ENCODE results near the gene CTU2. TPM values are rescaled to one million over a fixed set of nuclear protein-coding genes. Genes with fewer than 3 reads are reported as not detected.
A peak's percentile ranks its signal among the peaks of the same experiment; 100 is the strongest.

Gene CTU2
- total and polyA plus RNA-seq, 9 of the 15 experiments (the other 6 are each of a cell fraction or from before 2014, with no cell fraction given), result 1.3 to 105 (median 23.2) TPM

GRCh38 chr16:88700636-88701482, 5.4 kb upstream of the CTU2 start (continued):
- TF ChIP-seq YY1 (IDR thresholded peaks at IDR 0.05; ENCODE audit: borderline replicate concordance in 1 of 3, control insufficient read depth in 1 of 3, extremely low read depth in 1 of 3, insufficient read depth in 3 of 3, insufficient read length in 1 of 3, insufficient replicate concordance in 2 of 3, low read depth in 1 of 3, low read length in 2 of 3), result peak in 1 of 3 experiments; percentile 28
- TF ChIP-seq ZBTB9 (CRISPR knock-in tag; IDR thresholded peaks at IDR 0.05), result peak; percentile 61; the same call in 1 of the 2 replicates
- peak; percentile 92 for TF ChIP-seq ETV5 (CRISPR knock-in tag; IDR thresholded peaks at IDR 0.05; ENCODE audit: low read depth)
- TF ChIP-seq, protein P1, sequence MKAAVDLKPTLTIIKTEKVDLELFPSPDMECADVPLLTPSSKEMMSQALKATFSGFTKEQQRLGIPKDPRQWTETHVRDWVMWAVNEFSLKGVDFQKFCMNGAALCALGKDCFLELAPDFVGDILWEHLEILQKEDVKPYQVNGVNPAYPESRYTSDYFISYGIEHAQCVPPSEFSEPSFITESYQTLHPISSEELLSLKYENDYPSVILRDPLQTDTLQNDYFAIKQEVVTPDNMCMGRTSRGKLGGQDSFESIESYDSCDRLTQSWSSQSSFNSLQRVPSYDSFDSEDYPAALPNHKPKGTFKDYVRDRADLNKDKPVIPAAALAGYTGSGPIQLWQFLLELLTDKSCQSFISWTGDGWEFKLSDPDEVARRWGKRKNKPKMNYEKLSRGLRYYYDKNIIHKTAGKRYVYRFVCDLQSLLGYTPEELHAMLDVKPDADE (conservative IDR thresholded peaks at IDR 0.05; ENCODE audit: control insufficient read depth, low read depth, low read length), result peak; percentile 47; the same call in 1 of the 2 replicates
- no peak for TF ChIP-seq OTX1 (CRISPR knock-in tag; IDR thresholded peaks at IDR 0.05)
- TF ChIP-seq ZNF699 (CRISPR knock-in tag; IDR thresholded peaks at IDR 0.05; ENCODE audit: insufficient replicate concordance), result no peak
- TF ChIP-seq FOXA1 (IDR thresholded peaks at IDR 0.05; ENCODE audit: borderline replicate concordance), result no peak
- TF ChIP-seq, protein P2, sequence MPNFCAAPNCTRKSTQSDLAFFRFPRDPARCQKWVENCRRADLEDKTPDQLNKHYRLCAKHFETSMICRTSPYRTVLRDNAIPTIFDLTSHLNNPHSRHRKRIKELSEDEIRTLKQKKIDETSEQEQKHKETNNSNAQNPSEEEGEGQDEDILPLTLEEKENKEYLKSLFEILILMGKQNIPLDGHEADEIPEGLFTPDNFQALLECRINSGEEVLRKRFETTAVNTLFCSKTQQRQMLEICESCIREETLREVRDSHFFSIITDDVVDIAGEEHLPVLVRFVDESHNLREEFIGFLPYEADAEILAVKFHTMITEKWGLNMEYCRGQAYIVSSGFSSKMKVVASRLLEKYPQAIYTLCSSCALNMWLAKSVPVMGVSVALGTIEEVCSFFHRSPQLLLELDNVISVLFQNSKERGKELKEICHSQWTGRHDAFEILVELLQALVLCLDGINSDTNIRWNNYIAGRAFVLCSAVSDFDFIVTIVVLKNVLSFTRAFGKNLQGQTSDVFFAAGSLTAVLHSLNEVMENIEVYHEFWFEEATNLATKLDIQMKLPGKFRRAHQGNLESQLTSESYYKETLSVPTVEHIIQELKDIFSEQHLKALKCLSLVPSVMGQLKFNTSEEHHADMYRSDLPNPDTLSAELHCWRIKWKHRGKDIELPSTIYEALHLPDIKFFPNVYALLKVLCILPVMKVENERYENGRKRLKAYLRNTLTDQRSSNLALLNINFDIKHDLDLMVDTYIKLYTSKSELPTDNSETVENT (CRISPR knock-in tag; IDR thresholded peaks at IDR 0.05), result no peak
- no peak for TF ChIP-seq HDAC6 (IDR thresholded peaks at IDR 0.05; ENCODE audit: low read depth, low read length)
- TF ChIP-seq PBX2 (CRISPR knock-in tag; IDR thresholded peaks at IDR 0.05; ENCODE audit: low read depth), result no peak
- peak; percentile 63 for TF ChIP-seq PBX2 (tag; conservative IDR thresholded peaks at IDR 0.05; ENCODE audit: low read depth)
- no peak for TF ChIP-seq FOXM1 (IDR thresholded peaks at IDR 0.05; ENCODE audit: low read depth)
- peak; percentile 47 for TF ChIP-seq FOXM1 (CRISPR knock-in tag; IDR thresholded peaks at IDR 0.05; ENCODE audit: low read depth)
- TF ChIP-seq, protein P3, sequence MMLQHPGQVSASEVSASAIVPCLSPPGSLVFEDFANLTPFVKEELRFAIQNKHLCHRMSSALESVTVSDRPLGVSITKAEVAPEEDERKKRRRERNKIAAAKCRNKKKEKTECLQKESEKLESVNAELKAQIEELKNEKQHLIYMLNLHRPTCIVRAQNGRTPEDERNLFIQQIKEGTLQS (IDR thresholded peaks at IDR 0.05), result peak; percentile 45
- TF ChIP-seq, protein P3 (CRISPR knock-in tag; conservative IDR thresholded peaks at IDR 0.05), result no peak
